Transverse colon (tissue), 4 donors: ENCODE results near the gene HSPA2.

ENCODE experiments used
- CTCF ChIP-seq, 5 experiments: fragments of 200-600 bp in 3 of 5; fragments of 450-650 bp in 2 of 5; sonication (generic) in 3 of 5; IDR thresholded peaks; 1 replicate in 2 of 5; 2 replicates in 3 of 5; pipeline ENCODE4 v1.5.1; 2016 to 2017; ENCODE audit warnings: antibody characterized with exemption in 5 of 5, inconsistent platforms in 3 of 5, mild to moderate bottlenecking in 2 of 5, moderate library complexity in 1 of 5
- EP300 ChIP-seq: sonication (generic); formaldehyde crosslinking; IDR thresholded peaks from one replicate; pipeline ENCODE4 v1.6.1; 2017; ENCODE audit warnings: antibody characterized with exemption, low read depth
- POLR2A ChIP-seq: fragments of 450-650 bp; IDR thresholded peaks from one replicate; pipeline ENCODE4 v1.6.1; 2016; ENCODE audit warnings: antibody characterized with exemption, mild to moderate bottlenecking, moderate library complexity
- POLR2AphosphoS5 ChIP-seq, 3 donors: sonication (generic); formaldehyde crosslinking; IDR thresholded peaks; one replicate each; pipeline ENCODE4 v1.6.1; 2016; ENCODE audit warnings: antibody characterized with exemption in 3 of 3

- TF ChIP-seq POLR2A (no peak), CTCF (IDR thresholded peaks at IDR 0.05) (no peak), POLR2AphosphoS5 (IDR thresholded peaks at IDR 0.05) (no peak), EP300 (no peak)
Observed at GRCh38 chr14:64581363-64581762, 40.8 kb downstream of the HSPA2 start.
